Measurements from ENCODE around the gene MRPS24.

MRPS24 gene

DNA sequence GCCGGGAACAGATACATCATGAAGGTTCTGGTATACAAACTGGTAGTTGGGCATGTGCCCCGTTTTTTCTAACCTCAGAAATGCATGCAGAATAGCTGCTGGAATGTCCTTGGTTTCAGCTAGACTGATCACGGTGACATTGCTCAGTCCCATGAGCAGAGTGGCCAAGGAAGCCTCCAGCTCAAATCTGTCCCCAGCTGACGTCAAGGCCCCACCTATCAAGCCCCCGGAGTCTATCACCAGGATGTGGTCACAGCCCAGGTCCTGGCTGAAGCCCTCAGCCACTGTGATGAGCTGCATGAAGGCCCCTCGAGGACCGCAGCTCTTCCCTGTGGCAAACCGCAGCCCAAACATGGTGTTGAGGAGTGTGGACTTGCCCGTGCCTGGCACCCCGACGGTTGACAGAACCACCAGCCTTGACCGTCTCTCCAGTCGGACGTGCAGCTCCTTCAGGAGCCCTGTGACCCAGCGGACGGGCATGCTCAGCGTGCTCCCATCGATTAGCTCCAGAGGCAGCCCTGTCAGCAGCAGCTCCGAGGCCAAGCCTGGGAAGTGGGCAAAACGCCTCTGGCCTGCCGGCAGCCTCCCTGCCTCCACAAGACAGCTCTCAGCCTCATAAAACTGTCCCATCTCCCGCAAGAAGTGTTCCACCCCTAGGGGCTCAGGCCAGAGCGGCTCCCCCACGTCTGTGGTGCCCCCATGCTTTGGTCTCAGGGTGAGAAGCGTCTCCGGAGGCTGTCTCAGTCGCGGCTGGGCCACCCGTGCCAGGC lies 7.8 kb upstream of the MRPS24 start:
- no peak for DNase-seq

DNA sequence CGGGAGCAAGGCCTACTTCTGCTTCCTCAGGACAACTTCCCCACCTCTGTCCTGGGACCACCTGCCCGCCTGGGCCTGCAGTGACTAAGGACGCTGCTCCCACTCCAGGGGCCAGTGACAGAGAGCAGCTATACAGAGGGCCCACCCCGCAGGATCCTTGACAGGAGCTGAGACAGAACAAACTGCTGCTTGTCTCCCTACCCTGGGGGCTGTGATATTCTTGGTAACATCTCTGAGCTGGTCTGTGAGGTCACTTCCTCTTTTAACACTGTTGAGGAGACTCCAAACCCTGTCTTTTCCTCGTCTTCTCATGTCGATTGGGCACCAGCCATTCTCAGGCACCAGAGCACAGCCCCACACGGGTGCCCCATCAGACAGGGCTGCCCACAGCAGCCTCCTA lies 6.9 kb upstream of the MRPS24 start:
- no peak for DNase-seq

DNA sequence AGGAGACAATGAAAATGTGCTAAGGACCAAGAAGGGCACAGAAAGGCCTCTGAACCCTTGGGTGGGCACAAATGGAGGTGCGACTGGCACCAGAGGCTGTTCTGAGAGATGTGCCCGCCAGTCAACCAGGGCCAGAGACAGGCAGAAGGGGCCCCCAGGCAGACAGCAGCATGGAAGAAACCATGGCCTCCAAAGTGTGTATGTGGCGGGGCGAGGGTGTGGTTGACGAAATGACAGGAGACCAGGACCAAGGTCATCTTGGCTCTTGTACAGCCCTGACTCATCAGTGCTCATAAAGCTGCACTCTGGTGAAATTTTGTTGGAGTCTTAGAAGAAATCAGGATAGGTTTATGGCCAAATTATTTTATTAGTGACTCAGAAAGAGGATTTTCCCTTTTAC lies 4.0 kb upstream of the MRPS24 start:
- DNase-seq: peak; percentile 50

DNA sequence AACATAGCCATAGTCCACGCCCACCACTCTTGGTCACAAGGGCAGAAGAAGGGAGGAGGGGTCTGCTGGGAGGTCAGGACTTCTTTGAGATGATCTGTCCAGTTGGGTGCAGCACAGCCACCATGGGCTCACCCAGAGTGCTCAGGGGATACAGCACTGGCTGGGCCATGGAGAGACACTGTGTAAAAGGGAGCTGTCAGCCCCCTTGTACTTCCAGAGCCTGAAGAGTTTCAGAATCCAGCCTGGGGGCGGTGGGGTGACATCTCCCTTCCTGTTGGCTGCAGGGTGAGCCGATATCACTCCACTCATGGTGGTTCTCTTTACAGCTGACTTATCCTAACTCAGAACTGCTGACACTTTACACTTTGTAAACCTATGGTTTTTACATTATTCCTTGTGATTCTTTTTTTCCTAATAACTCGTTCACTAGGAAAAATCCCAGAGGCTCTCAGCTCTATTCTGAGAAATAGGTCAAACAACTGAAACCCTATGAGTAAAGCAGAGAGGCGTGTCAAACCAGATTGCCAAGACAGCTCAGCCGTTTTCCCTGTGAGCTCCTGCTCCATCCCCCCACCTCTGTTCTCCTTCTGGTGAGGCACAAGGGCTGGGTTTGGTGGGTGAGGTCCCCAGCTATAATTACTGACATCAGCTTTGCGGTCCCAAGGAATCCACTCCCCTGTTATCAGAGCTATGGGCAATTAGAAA lies 3.2 kb upstream of the MRPS24 start:
- DNase-seq: peak; percentile 77

DNA sequence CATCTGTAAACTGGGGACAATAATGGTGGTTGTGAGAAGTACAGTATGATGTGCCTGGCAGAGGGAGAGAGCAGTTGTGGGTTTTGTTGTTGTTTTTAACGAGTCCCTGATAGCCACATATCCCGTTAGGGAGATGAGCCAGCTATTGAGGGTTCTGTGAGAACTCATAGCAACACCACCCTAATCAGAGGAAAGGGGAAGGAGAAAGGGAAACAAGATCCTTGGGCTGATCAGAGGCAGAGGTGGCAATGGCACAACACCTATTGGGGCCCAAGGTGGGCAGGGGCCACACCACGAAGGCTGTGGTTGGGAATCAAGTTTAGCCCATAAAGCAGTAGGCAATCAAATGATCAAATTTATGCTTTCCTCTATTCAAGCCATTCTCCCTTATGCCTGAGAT lies 1.7 kb upstream of the MRPS24 start:
- no peak for DNase-seq

DNA sequence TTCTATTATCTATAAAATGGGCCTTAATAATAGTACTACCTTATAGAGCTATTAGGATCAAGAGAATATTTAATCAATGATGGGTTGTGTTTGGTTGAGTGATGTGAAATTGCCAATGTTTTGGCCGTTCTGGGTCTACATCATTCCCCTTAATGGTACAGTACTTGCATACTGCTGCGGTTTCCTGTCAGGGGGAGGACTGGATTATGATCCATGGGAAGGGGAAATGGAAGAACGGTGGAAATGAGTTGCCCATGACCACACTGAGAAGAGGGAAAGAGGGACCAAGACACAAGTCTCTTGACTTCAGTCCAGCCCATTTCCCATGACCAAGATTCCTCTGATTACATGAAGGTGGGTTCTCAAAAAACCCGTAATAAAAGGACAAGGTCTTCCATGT lies 999 bp upstream of the MRPS24 start:
- DNase-seq: no peak

DNA sequence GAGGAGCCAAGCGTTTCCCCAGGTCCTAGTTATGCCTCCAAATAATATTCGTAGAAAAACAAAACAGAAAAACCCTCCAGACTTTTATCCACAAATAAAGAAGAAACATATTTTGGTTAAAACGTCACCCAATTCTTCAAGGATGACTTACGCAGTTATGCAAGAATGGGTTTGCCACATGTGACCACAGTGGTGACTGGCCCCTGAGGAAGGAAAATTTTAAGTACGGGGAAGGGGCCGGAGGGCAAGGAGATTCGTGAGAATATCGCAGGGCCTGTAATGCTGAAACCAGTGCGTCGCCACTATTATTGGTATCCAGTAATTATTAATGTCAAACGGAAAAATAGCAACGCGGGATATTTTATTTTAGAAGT lies 537 bp upstream of the MRPS24 start:
- DNase-seq: peak; percentile 90

DNA sequence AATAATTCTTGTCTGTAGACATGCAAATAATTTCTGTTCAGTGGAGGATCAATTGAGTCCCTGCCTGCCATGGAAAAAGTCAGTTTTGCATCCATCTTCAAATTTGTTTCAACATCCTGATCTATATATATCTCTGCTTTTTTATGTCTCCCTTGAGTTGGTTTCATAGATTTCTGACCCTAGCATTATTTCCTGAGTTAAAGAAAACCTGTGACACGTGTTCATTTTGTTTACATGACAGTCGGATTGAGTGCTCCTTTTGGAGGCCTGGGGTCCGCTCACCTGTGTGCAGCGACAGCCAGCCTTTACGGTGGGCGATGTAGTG lies 674 bp downstream of the MRPS24 start:
- DNase-seq: no peak

DNA sequence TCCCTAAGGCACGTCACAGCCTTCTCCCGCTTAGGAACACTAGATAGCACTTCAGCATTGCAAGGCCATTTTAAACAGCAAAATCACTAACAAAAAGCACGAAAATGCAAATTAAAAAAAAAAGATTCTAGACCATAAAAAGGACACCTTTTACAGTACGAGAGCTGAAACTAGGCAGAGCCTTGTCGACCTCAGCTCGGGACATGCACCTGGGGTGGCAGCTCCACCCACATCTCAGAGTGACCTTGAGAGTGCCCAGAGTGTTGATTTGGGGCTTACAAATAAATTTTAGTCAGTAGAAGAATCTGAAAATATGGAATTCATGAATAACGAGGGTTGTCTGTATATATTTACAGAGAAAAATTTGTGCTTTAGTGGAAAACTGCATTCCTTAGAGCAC lies 1.1 kb downstream of the MRPS24 start:
- DNase-seq: no peak

DNA sequence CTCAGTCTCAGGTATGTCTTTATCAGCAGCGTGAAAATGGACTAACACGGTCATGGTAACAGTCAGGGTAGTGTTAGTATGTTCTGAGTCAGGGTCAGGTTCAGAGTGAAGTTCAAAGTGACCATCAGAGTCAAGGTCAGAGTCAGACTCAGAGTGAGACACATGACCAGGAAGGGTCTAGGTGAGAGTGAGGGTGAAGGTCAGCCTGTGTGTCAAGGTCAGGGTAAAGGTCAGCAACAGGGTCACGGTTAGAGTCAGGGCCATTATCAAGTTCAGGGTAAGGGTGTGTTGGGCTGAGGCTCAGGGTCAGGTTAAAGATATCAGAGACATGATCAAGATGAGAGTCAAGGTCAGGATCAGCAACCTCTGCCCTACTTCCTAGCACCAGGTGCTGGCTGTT lies 4.0 kb downstream of the MRPS24 start:
- no peak for DNase-seq

DNA sequence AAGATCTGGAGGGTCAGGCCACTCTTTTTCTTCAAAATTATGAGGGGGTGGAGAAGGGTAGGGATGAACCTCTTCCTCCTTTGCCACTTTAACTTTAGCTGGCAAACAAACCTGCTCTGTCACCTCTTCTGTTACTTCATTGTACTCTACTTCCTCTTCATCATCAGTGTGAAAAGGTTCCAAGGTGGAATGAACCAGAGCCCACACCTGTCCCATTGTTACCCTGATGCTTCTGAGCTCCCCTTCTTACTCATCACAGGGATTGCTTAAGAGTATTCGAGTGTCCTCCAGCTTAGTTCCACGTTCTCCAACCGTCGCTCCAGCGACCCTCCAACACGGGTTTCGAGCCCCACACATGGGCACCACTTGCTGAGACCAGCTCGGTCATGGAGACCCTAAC lies 5.2 kb downstream of the MRPS24 start:
- DNase-seq: no peak

DNA sequence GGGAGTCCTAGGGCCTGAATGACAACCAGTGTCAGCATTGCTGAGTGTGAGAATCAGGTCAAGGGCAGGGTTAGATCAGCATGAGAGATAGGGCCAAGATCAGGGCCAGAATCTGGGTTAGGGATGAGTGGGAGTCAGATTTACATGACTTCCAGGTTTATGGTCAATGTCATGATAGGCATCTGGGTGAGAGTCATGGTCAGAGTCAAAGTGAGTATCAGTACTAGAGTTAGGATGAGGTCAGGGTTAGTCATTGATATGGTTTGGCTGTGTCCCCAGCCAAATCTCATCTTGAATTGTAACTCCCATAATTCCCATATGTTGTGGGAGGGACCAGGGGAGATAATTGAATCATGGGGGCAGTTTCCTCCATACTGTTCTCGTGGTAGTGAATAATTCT lies 12.3 kb downstream of the MRPS24 start:
- peak; percentile 28 for DNase-seq

DNA sequence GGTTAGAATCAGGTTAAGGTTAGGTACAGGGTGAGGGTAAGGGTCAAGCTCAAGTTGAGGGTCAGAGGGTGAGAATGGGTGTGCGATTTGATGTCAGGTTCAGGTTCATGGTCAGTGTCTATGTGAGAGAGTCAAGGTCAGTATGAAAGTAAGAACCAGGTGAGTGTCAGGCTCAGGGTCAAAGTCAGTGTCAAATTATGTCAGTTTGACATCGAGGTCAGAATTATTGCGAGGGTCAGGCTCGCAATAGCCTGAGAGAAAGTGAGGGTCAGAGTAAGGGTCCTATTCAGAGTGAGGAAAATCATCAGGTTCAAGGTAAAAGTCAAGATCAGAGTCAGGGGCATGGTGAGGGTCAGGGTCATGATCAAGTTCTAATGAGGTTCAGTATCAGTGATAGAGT lies 13.0 kb downstream of the MRPS24 start:
- DNase-seq: no peak

DNA sequence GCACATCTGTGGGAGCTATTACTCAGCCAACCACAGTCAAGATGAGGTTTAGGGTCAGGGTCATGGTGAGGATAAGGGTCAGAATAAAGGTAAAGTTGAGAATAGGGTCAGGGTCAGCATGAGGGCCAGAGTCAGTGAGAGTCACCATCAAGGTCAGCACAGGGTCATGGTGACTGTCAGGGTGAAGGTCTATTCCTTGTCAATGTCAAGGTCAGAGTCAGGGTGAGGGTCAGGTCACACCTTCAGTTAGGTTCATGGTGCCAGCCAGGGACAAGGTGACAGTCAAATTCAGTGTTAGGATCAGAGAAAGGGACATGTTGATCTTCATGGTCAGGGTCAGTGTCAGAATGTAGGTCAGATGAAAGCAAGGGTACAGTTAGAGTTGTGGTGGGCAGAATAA lies 14.1 kb downstream of the MRPS24 start:
- DNase-seq: no peak

DNA sequence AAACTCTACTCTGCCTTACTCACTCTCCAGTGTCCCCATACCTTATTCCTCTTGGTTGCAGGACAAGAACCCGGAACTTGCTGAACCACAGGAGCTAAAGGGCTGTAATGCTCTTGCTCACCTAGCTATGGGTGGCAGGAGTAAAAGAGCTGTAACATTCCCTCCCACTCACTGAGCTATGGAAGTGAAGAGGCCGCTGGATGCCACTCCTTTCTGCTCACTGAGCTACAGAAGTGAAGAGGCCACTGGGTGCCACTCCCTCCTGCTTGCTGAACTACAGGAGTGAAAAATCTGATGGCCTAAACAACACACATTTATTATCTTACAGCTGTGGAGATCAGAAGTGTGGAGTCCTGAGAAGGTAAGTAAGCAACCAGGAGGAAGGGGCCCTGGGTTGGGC lies 17.5 kb downstream of the MRPS24 start:
- DNase-seq: no peak

DNA sequence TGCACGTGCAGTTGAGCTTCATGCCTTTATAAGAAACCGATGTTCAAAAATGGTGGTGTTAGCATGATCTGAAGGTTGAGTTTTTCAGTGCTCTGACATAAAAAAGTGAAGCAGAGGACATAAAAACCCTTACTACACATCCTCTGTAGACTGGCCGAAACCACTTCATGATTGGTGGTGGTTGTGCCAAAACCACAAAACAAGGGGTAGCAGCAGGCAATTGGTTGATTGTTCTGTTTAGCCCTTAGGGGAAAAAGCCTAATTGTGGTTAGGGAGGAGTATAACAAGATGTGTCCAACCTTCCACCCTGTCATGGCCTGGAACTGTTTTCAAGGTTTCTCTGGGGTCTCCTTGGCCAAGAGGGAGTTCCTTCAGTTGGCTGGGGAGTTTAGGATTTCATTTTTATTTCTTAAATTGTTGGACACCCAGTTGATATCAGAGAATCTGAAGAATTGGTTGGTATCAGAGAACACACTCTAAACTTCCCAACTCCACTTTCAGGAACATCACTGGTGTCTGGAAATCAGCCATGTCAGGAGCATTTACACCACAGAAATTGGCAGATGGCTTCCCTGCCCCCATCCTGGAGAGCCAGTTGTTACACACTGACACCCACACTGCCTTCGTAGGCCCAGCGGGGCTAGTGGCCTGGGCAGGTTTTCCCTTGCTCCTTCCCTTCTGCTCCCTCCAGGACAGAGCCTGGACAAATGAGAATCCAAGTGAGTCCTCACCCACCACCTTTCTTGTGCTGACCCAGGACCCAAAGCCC lies 18.8 kb downstream of the MRPS24 start:
- peak; percentile 10 for DNase-seq

DNA sequence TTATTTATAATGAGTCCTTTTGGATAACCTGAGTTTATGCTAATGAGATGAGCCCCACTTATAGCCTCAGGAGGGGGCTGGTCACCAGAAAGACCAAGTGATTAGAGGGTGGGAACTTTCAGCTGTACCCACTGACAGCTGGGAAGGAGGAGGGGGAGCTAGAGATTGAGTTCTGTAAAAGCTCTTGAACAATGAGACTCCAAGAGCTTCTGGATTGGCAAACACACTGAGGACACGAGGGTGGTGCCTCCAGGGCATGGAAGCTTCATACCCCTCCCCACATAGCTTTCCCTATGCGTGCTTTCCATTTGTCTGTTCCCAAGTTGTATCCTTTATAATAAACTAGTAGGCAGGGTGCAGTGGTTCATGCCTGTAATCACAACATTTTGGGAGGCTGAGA lies 20.3 kb downstream of the MRPS24 start:
- DNase-seq: no peak

DNA sequence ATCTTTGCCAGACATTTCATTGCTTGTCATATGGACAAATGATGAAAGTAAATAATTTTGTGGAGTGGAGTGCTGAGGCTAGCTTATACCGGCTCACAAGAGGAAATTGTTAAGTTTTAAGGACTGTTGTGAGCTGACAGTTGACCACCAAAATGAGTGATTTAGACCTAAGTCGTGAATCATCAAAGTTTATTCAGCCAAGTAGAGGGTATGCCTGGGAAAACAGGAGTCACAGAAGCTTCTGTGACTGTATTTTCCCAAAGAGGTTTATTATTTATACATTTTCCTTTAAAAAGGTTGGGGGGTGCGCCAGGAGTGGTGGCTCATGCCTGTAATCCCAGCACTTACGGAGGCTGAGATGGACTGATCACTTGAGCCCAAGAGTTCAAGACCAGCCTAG lies 21.8 kb downstream of the MRPS24 start:
- DNase-seq: peak; percentile 54

DNA sequence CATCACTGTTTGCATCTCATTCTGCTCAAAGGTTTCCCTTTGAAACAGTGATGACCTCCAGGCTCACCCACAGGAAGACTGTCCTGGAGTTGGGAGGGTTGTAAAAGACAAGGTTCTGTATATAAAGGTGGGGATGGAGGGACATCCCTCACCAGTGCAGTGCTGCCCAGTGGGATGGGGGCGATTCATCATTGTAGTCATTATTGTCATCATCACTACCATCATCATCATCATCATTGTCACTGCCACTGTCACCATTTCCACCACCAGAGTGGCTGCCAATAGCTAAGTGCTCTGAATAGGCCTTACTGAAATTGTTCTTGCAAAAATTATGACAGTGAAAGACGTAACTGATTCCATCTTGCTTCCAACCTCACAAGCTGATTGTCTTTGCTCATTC lies 24.7 kb downstream of the MRPS24 start:
- no peak for DNase-seq

DNA sequence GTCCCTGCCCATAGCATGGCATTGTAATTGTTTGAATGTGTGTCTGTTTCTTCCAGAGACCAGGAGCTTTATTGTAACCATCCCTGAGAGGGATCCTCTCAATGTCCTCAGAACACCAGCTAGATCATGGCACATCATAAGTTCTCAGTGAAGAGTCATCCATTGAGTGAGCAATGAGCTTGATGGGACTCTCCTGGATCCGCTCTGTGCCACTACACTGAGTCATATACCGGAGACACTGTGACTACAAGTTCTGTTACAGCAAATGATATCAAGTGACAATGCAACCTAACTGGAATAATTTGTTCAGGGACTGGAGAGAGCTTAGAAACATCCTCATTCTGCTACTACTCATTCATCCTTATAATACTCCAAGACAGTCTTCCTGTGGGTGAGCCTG lies 25.1 kb downstream of the MRPS24 start:
- DNase-seq: no peak

DNA sequence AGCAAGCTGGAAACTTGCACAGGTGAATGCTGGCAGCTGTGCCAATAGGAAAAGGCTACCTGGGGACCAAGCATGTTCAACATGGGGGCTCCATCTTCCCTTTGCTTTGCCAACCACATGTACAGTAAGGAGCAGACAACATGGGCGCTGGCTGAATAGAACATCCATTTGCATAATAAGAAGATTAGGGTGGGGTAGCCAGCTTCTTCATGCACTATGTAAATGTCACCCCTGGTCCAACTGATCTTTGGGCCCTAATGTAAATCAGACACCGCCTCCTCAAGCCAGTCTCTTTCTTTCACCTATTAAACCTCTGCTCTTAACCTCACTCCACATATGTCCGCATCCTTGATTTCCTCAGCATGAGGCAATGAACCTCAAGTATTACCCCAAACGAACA lies 26.0 kb downstream of the MRPS24 start:
- no peak for DNase-seq

DNA sequence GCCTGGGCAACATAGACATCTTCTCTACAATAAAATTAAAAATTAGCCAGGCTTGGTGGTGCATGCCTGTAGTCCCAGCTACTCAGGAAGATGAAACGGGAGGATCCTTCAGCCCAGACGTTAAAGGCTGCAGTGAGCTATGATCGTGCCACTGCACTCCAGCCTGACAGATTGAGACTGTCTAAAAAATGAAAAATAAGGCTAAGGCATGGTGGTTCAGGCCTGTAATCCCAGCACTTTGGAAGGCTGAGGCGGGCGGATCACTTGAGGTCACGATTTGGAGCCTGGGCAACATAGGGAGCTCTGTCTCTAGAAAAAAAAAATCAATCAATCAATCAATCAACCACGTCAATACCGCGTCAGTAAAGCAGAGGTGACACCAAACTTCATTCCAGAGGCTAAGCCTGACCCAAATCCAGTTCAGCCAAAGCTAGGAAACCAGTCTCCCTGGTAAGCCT lies 31.1 kb downstream of the MRPS24 start:
- DNase-seq: no peak

DNA sequence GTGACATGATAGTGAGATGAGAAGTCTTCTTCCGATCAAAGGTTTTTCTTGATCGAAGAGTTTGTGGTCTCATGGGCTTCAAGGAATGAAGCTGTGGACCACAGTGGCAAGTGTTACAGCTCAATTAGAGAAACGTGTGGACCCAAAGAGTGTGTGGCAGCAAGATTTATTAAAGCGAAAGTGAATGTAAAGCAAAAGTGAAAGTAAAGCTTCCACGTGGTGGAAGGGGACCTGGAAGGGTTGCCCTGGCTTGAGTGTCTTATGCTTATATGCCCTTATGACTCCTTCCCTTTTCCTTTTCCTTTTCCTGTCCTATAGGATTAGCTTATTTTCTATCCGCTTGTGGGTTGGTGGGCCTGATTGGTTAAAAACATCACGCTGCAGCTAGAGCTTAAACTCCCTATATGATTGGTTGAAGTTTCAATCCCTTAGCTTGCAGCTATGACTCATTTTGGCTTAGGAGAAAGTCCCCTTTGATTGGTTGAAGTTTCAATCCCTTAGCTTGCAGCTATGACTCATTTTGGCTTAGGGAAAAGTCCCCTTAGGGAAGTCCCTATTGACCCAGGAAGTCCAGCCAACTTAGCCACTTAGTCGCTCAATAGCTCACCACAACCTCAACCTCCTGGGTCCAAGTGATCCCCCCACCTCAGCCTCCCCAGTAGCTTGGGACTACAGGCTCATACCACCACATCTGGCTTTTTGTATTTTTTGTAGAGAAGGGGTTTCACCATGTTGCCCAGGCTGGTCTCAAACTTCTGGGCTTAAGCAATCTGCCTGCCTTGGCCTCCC lies 34.7 kb downstream of the MRPS24 start:
- DNase-seq: peak; percentile 11
